ENCODE results near the gene ITPR2.
"Not testable (repeated sequence)": the region's sequence is repeated elsewhere in the genome, so short reads cannot be mapped to it uniquely, and the experiment has no call there.

The ITPR2 gene

DNA sequence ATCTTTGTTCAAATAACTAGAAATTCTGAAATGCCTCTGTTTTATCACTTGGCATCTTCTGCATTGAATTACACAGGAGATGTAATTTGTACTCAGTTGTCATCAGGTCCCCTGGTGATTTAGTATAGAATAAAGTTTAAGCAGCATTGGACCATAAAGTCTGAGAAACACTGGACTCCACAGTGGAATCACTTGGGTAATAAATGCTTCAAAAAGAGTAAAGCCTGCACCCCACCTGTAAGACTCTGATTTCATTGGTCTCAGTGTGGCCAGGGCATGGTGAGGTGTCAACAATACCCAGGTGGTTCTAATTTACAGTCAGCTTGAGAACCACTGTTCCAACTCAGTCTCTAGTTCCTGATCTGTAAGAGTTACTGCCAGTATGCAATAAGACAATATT is 148.9 kb downstream of the ITPR2 start:
- peaks cover 15 to 56% (median 33%) of the 10 kb centered on the region in 5 donors for H3K36me3 ChIP-seq (ENCODE audit: control insufficient read depth in 5 of 5, insufficient read depth in 5 of 5, low read length in 5 of 5)
- H3K27ac ChIP-seq (ENCODE audit: low read depth, low read length) = no peak overlapping the region
- H3K4me3 ChIP-seq (ENCODE audit: low read depth in 1 of 5, low read length in 5 of 5) = no peak overlapping the region
- H3K9ac ChIP-seq (ENCODE audit: low read length in 5 of 5) = no peak overlapping the region
- peaks cover 0 to under 1% (median 0%) of the 10 kb centered on the region in 5 donors for H3K4me1 ChIP-seq (ENCODE audit: control insufficient read depth in 5 of 5, insufficient read depth in 5 of 5, low read length in 5 of 5)
- no peaks in the 10 kb centered on the region for H3K27me3 ChIP-seq (ENCODE audit: control insufficient read depth in 5 of 5, insufficient read depth in 4 of 5, low read length in 5 of 5)
- H3K9me3 ChIP-seq (ENCODE audit: control insufficient read depth in 5 of 5, low read length in 5 of 5) = peaks cover 0 to 8% (median 0%) of the 10 kb centered on the region in 5 donors

DNA sequence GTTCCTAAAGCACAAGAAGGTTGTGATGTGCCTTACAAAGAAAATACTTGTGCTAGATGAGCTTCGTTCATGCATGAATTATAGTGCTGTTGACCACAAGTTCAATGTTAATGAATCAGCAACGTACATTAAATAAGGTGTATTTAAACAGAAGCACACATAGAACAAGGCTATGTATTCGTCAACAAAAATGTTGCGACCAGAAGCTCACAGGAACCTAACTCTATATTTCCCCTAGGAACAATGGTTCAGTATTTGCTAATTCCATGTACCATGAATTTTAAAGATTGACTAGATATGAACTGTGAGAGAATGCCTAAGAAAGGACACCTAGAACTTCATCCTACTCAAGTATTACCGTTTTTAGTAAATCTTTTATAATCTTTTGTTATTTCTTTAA is 149.6 kb downstream of the ITPR2 start:
- H3K27me3 ChIP-seq (ENCODE audit: control insufficient read depth in 5 of 5, insufficient read depth in 4 of 5, low read length in 5 of 5) = no peaks in the 10 kb centered on the region
- peaks cover 15 to 56% (median 33%) of the 10 kb centered on the region in 5 donors for H3K36me3 ChIP-seq (ENCODE audit: control insufficient read depth in 5 of 5, insufficient read depth in 5 of 5, low read length in 5 of 5)
- peaks cover 0 to 4% (median 0%) of the 10 kb centered on the region in 5 donors for H3K4me1 ChIP-seq (ENCODE audit: control insufficient read depth in 5 of 5, insufficient read depth in 5 of 5, low read length in 5 of 5)
- H3K27ac ChIP-seq (ENCODE audit: low read depth, low read length) = no peak overlapping the region
- no peak overlapping the region for H3K9ac ChIP-seq (ENCODE audit: low read length in 5 of 5)
- H3K4me3 ChIP-seq (ENCODE audit: low read depth in 1 of 5, low read length in 5 of 5) = no peak overlapping the region
- peaks cover 0 to 8% (median 0%) of the 10 kb centered on the region in 5 donors for H3K9me3 ChIP-seq (ENCODE audit: control insufficient read depth in 5 of 5, low read length in 5 of 5)

DNA sequence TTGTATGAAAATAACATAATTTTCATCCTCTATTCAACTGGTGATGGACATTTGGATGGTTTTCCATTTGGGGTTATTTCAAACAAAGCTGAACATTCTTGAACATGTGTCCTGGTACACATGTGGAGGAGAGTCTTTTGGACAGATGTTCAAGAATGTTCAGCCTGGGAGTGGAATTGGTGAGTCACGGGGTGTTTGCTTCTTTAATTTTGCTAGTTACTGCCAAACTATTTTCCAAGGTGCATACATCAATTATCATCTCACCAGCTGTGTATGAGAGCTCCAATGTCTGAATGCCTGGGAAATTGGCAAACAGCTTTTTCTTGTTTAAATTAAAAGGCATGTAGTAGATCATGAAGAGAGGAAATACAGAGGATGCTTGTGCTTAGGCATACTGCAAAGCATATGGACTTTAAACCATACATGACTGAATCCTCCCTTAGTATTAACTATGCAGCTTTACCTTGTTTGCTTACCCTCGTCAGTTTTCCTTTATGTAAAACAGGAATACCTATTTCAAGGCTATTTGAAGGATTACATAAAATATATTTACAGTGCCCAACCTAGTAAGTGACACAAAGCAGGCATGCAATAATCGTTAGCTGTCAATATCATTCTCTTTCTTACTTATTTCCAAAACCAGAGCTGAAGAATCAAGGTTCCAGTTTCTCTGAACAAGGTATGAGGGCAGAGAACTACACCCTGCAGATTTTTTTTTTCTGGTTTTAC is 152.1 kb downstream of the ITPR2 start:
- Histone ChIP-seq H3K27ac (ENCODE audit: low read depth, low read length) (no peak overlapping the region), H3K36me3 (ENCODE audit: control insufficient read depth in 5 of 5, insufficient read depth in 5 of 5, low read length in 5 of 5) (peaks cover 13 to 47% (median 33%) of the 10 kb centered on the region in 5 donors), H3K27me3 (ENCODE audit: control insufficient read depth in 5 of 5, insufficient read depth in 4 of 5, low read length in 5 of 5) (no peaks in the 10 kb centered on the region), H3K4me1 (ENCODE audit: control insufficient read depth in 5 of 5, insufficient read depth in 5 of 5, low read length in 5 of 5) (peaks cover 0 to 4% (median 0%) of the 10 kb centered on the region in 5 donors), H3K4me3 (ENCODE audit: low read depth in 1 of 5, low read length in 5 of 5) (no peak overlapping the region), H3K9ac (ENCODE audit: low read length in 5 of 5) (no peak overlapping the region), H3K9me3 (ENCODE audit: control insufficient read depth in 5 of 5, low read length in 5 of 5) (peaks cover 0 to 8% (median 0%) of the 10 kb centered on the region in 5 donors)

DNA sequence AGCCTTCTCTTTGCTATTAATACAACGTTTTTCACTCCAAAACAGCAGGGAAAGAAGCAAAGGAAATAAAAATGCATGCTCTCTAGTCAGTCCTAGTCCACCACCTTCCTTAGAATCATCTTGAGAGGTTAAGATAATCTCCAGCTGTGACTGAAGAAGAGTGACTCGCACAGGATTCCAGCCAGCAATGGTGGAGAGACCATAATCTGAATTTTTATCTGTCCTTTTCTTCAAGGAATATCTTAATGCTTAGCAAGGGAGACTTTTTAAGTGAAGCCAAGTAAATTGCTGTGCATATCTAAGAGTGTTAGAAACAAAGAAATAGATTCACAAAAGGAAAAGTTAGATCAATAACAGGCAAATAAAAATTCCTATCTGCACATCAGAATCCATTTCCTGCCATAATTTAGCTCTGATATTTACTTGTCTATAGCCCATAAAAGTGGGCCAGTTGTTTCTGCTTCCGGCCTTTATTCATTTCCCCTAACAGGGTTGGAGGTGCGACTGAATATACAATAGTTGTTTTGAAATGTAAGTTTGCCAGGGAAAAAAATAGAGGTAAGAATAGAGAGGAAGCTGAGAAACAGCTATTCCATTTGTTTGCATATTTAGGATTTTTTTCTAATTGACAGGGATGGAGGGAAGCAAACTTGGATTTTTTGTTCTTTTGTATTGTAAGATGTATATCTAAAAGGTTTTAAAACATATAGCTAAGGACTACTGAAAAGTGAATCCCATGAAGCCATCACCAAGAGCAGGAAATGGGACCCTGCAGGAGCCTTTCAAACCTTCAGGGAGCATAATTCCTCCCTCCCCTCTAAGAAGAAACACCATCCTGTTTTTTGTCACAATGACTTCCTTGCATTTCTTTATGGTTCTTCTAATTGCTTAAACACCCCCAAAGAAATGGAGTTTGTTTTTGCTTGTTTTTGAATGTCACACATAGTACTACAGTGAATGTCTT is 154.0 kb downstream of the ITPR2 start:
- peaks cover 0 to 8% (median 0%) of the 10 kb centered on the region in 5 donors for H3K9me3 ChIP-seq (ENCODE audit: control insufficient read depth in 5 of 5, low read length in 5 of 5)
- H3K27ac ChIP-seq (ENCODE audit: low read depth, low read length) = no peak overlapping the region
- no peaks in the 10 kb centered on the region for H3K27me3 ChIP-seq (ENCODE audit: control insufficient read depth in 5 of 5, insufficient read depth in 4 of 5, low read length in 5 of 5)
- no peak overlapping the region for H3K9ac ChIP-seq (ENCODE audit: low read length in 5 of 5)
- H3K4me3 ChIP-seq (ENCODE audit: low read depth in 1 of 5, low read length in 5 of 5) = no peak overlapping the region
- peaks cover 9 to 33% (median 29%) of the 10 kb centered on the region in 5 donors for H3K36me3 ChIP-seq (ENCODE audit: control insufficient read depth in 5 of 5, insufficient read depth in 5 of 5, low read length in 5 of 5)
- peaks cover 0 to 4% (median 0%) of the 10 kb centered on the region in 5 donors for H3K4me1 ChIP-seq (ENCODE audit: control insufficient read depth in 5 of 5, insufficient read depth in 5 of 5, low read length in 5 of 5)

DNA sequence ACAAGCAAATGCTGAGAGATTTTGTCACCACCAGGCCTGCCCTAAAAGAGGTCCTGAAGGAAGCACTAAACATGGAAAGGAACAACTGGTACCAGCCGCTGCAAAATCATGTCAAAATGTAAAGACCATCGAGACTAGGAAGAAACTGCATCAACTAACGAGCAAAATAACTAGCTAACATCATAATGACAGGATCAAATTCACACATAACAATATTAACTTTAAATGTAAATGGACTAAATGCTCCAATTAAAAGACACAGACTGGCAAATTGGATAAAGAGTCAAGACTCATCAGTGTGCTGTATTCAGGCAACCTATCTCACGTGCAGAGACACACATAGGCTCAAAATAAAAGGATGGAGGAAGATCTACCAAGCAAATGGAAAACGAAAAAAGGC is 161.5 kb downstream of the ITPR2 start:
- H3K27ac ChIP-seq (ENCODE audit: low read depth, low read length); H3K36me3 ChIP-seq (ENCODE audit: control insufficient read depth in 5 of 5, insufficient read depth in 5 of 5, low read length in 5 of 5); H3K4me3 ChIP-seq (ENCODE audit: low read depth in 1 of 5, low read length in 5 of 5); H3K27me3 ChIP-seq (ENCODE audit: control insufficient read depth in 5 of 5, insufficient read depth in 4 of 5, low read length in 5 of 5); H3K9ac ChIP-seq (ENCODE audit: low read length in 5 of 5); H3K9me3 ChIP-seq (ENCODE audit: control insufficient read depth in 5 of 5, low read length in 5 of 5); H3K4me1 ChIP-seq (ENCODE audit: control insufficient read depth in 5 of 5, insufficient read depth in 5 of 5, low read length in 5 of 5): not testable (repeated sequence)

DNA sequence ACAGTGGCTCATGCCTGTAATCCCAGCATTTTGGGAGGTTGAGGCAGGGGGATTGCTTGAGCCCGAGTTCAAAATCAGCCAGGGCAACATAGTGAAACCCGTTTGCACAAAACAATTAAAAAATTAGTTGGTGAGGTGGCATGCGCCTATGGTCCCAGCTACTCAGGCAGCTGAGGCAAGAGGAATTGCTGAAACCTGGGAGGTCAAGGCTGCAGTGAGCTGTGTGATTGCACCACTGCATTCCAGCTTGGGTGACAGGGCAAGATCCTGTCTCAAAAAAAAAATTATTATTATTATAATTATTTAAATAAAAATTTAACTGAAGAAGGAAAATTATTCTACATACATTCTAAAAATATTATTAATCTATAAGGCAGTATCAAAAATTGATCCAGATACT is 164.1 kb downstream of the ITPR2 start:
- no peak overlapping the region for H3K4me3 ChIP-seq (ENCODE audit: low read depth in 1 of 5, low read length in 5 of 5)
- no peak overlapping the region for H3K27ac ChIP-seq (ENCODE audit: low read depth, low read length)
- H3K4me1 ChIP-seq (ENCODE audit: control insufficient read depth in 5 of 5, insufficient read depth in 5 of 5, low read length in 5 of 5) = peaks cover 0 to 4% (median 0%) of the 10 kb centered on the region in 5 donors
- H3K27me3 ChIP-seq (ENCODE audit: control insufficient read depth in 5 of 5, insufficient read depth in 4 of 5, low read length in 5 of 5) = no peaks in the 10 kb centered on the region
- peaks cover 3 to 10% (median 6%) of the 10 kb centered on the region in 5 donors for H3K36me3 ChIP-seq (ENCODE audit: control insufficient read depth in 5 of 5, insufficient read depth in 5 of 5, low read length in 5 of 5)
- no peak overlapping the region for H3K9ac ChIP-seq (ENCODE audit: low read length in 5 of 5)
- no peaks in the 10 kb centered on the region for H3K9me3 ChIP-seq (ENCODE audit: control insufficient read depth in 5 of 5, low read length in 5 of 5)

DNA sequence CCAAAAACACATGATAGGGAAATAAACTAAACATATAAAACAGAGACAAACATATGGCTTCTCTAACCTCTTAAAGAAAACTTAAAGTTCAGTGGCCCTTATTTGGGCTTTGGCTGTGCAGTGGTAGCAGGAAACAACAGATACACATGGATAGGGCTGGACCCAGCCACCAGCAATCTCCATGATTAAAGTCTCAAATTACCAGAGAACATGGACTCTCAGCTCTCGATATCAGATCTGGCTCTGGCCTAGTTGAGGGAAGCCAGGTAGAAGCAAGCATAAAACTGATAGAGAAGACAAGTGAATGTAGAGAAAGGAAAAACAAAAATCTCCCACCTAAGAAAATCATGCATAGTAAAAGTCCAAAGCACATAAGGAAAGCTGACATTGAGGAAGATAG is 164.8 kb downstream of the ITPR2 start:
- Histone ChIP-seq H3K27ac (ENCODE audit: low read depth, low read length) (peak overlapping the region; percentile 23), H3K36me3 (ENCODE audit: control insufficient read depth in 5 of 5, insufficient read depth in 5 of 5, low read length in 5 of 5) (peaks cover 4 to 14% (median 7%) of the 10 kb centered on the region in 5 donors), H3K27me3 (ENCODE audit: control insufficient read depth in 5 of 5, insufficient read depth in 4 of 5, low read length in 5 of 5) (no peaks in the 10 kb centered on the region), H3K4me1 (ENCODE audit: control insufficient read depth in 5 of 5, insufficient read depth in 5 of 5, low read length in 5 of 5) (peaks cover 0 to 4% (median 0%) of the 10 kb centered on the region in 5 donors), H3K9ac (ENCODE audit: low read length in 5 of 5) (no peak overlapping the region), H3K4me3 (ENCODE audit: low read depth in 1 of 5, low read length in 5 of 5) (no peak overlapping the region), H3K9me3 (ENCODE audit: control insufficient read depth in 5 of 5, low read length in 5 of 5) (no peaks in the 10 kb centered on the region)

DNA sequence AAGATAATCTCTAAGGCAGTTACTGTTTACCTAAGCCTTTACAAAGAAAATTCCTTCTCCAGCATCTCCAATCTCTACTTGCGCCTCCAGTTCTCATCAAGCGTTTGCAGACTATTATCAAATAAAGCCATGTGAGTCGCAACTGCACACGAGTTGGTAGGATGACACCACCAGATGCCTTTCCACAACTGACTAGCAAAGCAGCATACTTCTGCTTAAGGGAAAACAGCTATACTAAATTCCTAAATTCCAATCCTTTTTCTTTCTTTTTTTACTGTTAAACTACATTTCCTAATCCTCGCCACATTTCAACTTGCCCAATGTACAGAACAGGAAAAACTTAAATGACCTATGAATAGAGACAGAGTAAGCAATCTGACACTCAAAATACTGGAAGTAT is 166.7 kb downstream of the ITPR2 start:
- no peak overlapping the region for H3K9ac ChIP-seq (ENCODE audit: low read length in 5 of 5)
- no peak overlapping the region for H3K27ac ChIP-seq (ENCODE audit: low read depth, low read length)
- peaks cover 0 to 4% (median 0%) of the 10 kb centered on the region in 5 donors for H3K4me1 ChIP-seq (ENCODE audit: control insufficient read depth in 5 of 5, insufficient read depth in 5 of 5, low read length in 5 of 5)
- H3K4me3 ChIP-seq (ENCODE audit: low read depth in 1 of 5, low read length in 5 of 5) = no peak overlapping the region
- H3K36me3 ChIP-seq (ENCODE audit: control insufficient read depth in 5 of 5, insufficient read depth in 5 of 5, low read length in 5 of 5) = peaks cover 7 to 20% (median 10%) of the 10 kb centered on the region in 5 donors
- no peaks in the 10 kb centered on the region for H3K9me3 ChIP-seq (ENCODE audit: control insufficient read depth in 5 of 5, low read length in 5 of 5)
- H3K27me3 ChIP-seq (ENCODE audit: control insufficient read depth in 5 of 5, insufficient read depth in 4 of 5, low read length in 5 of 5) = no peaks in the 10 kb centered on the region

DNA sequence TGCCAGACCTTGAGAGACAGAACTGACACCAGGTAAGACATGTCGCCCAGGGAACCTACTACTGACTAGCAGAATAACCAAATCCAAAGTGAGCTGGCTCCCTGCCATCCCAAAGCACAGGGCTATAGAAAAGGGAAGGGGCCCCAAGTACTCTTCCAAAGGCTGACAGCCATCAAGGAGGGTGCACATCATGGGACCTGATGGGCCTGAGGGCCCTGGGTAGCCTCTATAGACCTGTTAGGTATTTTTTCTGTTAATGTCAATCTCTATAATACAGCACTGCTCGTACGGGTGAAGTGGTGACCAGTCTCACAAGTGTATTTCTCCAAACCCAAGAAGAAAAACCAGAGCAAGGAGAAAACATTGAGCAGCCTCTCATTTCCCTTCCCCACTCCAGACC is 171.6 kb downstream of the ITPR2 start:
- Histone ChIP-seq H3K27ac (ENCODE audit: low read depth, low read length) (no peak overlapping the region), H3K9me3 (ENCODE audit: control insufficient read depth in 5 of 5, low read length in 5 of 5) (no peaks in the 10 kb centered on the region), H3K36me3 (ENCODE audit: control insufficient read depth in 5 of 5, insufficient read depth in 5 of 5, low read length in 5 of 5) (peaks cover 22 to 30% (median 25%) of the 10 kb centered on the region in 5 donors), H3K4me1 (ENCODE audit: control insufficient read depth in 5 of 5, insufficient read depth in 5 of 5, low read length in 5 of 5) (peaks cover 0 to 10% (median 0%) of the 10 kb centered on the region in 5 donors), H3K9ac (ENCODE audit: low read length in 5 of 5) (peak overlapping the region in 1 of 5 donors; percentile 33), H3K27me3 (ENCODE audit: control insufficient read depth in 5 of 5, insufficient read depth in 4 of 5, low read length in 5 of 5) (no peaks in the 10 kb centered on the region), H3K4me3 (ENCODE audit: low read depth in 1 of 5, low read length in 5 of 5) (no peak overlapping the region)

DNA sequence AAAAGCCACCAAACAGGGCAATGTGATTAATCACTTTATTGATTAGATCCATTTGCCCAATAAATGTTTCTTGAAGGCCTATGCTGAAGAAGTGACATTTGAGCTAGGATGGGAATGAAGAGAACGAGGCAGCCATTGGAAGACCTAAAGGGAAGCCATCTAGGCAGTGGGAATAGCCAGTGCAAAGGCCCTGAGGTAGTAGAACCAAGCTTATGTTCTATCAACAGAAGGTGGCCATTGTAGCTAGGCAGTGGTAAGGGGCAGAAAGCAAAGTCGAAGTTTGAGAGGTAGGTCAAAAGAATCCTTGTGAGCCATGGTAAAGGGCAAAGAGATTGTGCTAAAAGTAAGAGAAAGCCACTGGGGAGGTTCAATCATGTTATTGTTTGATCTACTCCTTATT is 173.1 kb downstream of the ITPR2 start:
- no peak overlapping the region for H3K27ac ChIP-seq (ENCODE audit: low read depth, low read length)
- no peaks in the 10 kb centered on the region for H3K27me3 ChIP-seq (ENCODE audit: control insufficient read depth in 5 of 5, insufficient read depth in 4 of 5, low read length in 5 of 5)
- peaks cover 0 to 10% (median 0%) of the 10 kb centered on the region in 5 donors for H3K4me1 ChIP-seq (ENCODE audit: control insufficient read depth in 5 of 5, insufficient read depth in 5 of 5, low read length in 5 of 5)
- no peaks in the 10 kb centered on the region for H3K9me3 ChIP-seq (ENCODE audit: control insufficient read depth in 5 of 5, low read length in 5 of 5)
- H3K36me3 ChIP-seq (ENCODE audit: control insufficient read depth in 5 of 5, insufficient read depth in 5 of 5, low read length in 5 of 5) = peaks cover 21 to 36% (median 30%) of the 10 kb centered on the region in 5 donors
- no peak overlapping the region for H3K4me3 ChIP-seq (ENCODE audit: low read depth in 1 of 5, low read length in 5 of 5)
- H3K9ac ChIP-seq (ENCODE audit: low read length in 5 of 5) = no peak overlapping the region

Measured in subcutaneous abdominal adipose tissue (tissue), 5 donors.